Heart left ventricle (tissue), 16 donors: Measurements from ENCODE around the gene AXDND1. TPM values are rescaled to one million over a fixed set of nuclear protein-coding genes. Genes with fewer than 3 reads are reported as not detected.

Experiments used
- ATAC-seq, 4 donors: fragments of 200-7000 bp; cut with Tn5 transposase; one replicate each; pipeline ENCODE4 v1.9.1; 2020 to 2022; ENCODE audit warnings: moderate library complexity in 4 of 4, mild to moderate bottlenecking in 3 of 4, moderate number of reproducible peaks in 1 of 4
- DNase-seq, 5 donors: peaks; one replicate each; pipeline ENCODE4 v3.0.0-alpha.2; 2020
- H3K27ac ChIP-seq, 12 donors: fragments of 200-600 bp; sonication (generic) in 4 of 12; one replicate each; pipeline versions ENCODE4 v1.5.0 to v1.8.0; 2016 to 2022; ENCODE audit warnings: mild to moderate bottlenecking in 2 of 12
- H3K27me3 ChIP-seq, 9 donors: fragments of 200-600 bp; sonication (generic) in 2 of 9; one replicate each; pipeline versions ENCODE4 v1.5.1 to v1.8.0; 2016 to 2022; ENCODE audit warnings: mild to moderate bottlenecking in 3 of 9
- H3K36me3 ChIP-seq, 9 donors: fragments of 200-600 bp; sonication (generic) in 2 of 9; one replicate each; pipeline versions ENCODE4 v1.5.0 to v1.8.0; 2018 to 2022; ENCODE audit warnings: mild to moderate bottlenecking in 2 of 9
- H3K4me1 ChIP-seq, 12 donors: fragments of 200-600 bp; sonication (generic) in 4 of 12; one replicate each; pipeline versions ENCODE4 v1.5.0 to v1.8.0; 2016 to 2022; ENCODE audit warnings: mild to moderate bottlenecking in 3 of 12
- H3K4me3 ChIP-seq, 12 donors: fragments of 200-600 bp; sonication (generic) in 4 of 12; one replicate each; pipeline versions ENCODE4 v1.5.0 to v1.8.0; 2017 to 2022; ENCODE audit warnings: mild to moderate bottlenecking in 9 of 12, moderate library complexity in 4 of 12
- H3K9me3 ChIP-seq, 12 donors: fragments of 200-600 bp; sonication (generic) in 4 of 12; one replicate each; pipeline versions ENCODE4 v1.5.0 to v1.8.0; 2016 to 2022; ENCODE audit warnings: mild to moderate bottlenecking in 1 of 12
- POLR2A ChIP-seq, 2 donors: fragments of 450-650 bp; IDR thresholded peaks; one replicate each; pipeline ENCODE4 v1.6.1; 2017; ENCODE audit warnings: antibody characterized with exemption in 2 of 2, mild to moderate bottlenecking in 2 of 2, moderate library complexity in 2 of 2
- WGBS, 4 donors: extraction: QIAGEN DNeasy Blood & Tissue Kit in 2 of 4; methylation state at CpG; one replicate each; pipeline versions ENCODE4 v1.1.5 to v1.1.7; 2013 to 2018; 5-methylcytosine and 5-hydroxymethylcytosine counted together
- intact Hi-C, 10 donors: fragments of 100-400 bp; cut with DNase I; formaldehyde crosslinking; loops; one replicate each; pipeline versions ENCODE4 v1.11.1 to v1.14.2; 2022
- polyA plus RNA-seq, 2 donors: library from polyadenylated mRNA; stranded (reverse); fragments of 200-250 nt; gene quantifications; one replicate each; pipeline ENCODE4 v1.2.3, GENCODE V29; 2013
- total RNA-seq, 9 donors: library from RNA; depleted of rRNA in 2 of 9; stranded (reverse); fragments of >200 nt in 2 of 9; fragmentation: NEBNext Ultra II Directional in 3 of 9; extraction: Animal tissue kit (Norgen Biotek cat#: 25700) in 3 of 9; gene quantifications; one replicate each; pipeline versions ENCODE4 v1.1.0 to v1.2.4, GENCODE V29; 2016 to 2023
- TF ChIP-seq, protein P1 (sequence below), 12 donors: fragments of 200-600 bp; sonication (generic) in 4 of 12; IDR thresholded peaks; one replicate each; pipeline versions ENCODE4 v1.5.0 to v1.8.0; 2018 to 2022; ENCODE audit warnings: antibody characterized with exemption in 12 of 12, mild to moderate bottlenecking in 5 of 12
- donor health status: ischemic (EF 13 %, LVEDD 7.1; RV severe dilation, severe dysfunction).
- donor health status: healthy with polysubstance abuse.
- donor health status: DM: no; HTN: yes; CAD: no.
- donor health status: DM: no; HTN: no; CAD: no.
- donor health status: ischemic (EF 25% LVEDD 6.9; RV normal size, moderate dysfunction).
- donor health status: ischemic (EF 25% LVEDD 5.7; RV mildly dilated, moderate dysfunction).
- donor health status: healthy.
- donor health status: DM: yes; HTN: yes; CAD: no.
- donor health status: ischemic (EF 35%, LVEDD 5.7; RV mildly dilated, moderate dysfunction).
- donor health status: nonischemic (EF 11% LVEDD 7.7; RV severe dilation, severe dysfunction).
- donor health status: DM: yes; HTN: yes; CAD: no.
- donor health status: PGD.
- donor health status: ischemic (EF 29% LVEDD 5.4; RV normal size, mild dysfunction).
- donor health status: nonischemic (EF 23%, LVEDD 6.1; RV moderate dilation, normal function).

AXDND1 gene
- total and polyA plus RNA-seq, 11 donors: 0.08 to 0.16 TPM; not detected in 9

DNA sequence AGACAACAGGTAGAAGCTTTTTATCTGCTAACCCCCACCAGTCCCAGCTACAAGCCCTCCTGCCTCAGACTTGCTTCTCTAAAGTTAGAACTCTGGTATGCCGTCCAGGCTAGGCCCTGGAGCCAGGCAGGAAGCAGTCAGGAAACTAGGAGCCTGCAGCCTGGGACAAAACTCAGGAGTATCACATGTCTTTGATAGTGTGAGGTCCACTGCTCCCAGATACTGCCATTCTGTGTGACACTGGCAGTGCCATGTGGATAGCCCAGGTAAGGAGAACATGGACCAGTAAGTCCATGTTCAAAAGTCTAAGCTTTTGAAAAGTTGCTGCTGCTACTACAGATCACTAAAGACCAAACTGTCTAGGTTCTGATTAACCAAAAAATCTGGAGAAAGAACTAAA lies 164.6 kb downstream of the AXDND1 start:
- ATAC-seq (no peak), DNase-seq (no peak)
- H3K27ac ChIP-seq: no peak overlapping the region
- TF ChIP-seq, protein P1, sequence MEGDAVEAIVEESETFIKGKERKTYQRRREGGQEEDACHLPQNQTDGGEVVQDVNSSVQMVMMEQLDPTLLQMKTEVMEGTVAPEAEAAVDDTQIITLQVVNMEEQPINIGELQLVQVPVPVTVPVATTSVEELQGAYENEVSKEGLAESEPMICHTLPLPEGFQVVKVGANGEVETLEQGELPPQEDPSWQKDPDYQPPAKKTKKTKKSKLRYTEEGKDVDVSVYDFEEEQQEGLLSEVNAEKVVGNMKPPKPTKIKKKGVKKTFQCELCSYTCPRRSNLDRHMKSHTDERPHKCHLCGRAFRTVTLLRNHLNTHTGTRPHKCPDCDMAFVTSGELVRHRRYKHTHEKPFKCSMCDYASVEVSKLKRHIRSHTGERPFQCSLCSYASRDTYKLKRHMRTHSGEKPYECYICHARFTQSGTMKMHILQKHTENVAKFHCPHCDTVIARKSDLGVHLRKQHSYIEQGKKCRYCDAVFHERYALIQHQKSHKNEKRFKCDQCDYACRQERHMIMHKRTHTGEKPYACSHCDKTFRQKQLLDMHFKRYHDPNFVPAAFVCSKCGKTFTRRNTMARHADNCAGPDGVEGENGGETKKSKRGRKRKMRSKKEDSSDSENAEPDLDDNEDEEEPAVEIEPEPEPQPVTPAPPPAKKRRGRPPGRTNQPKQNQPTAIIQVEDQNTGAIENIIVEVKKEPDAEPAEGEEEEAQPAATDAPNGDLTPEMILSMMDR (IDR thresholded peaks at IDR 0.05): no peak
- TF ChIP-seq POLR2A (IDR thresholded peaks at IDR 0.05): no peak
- peaks cover 0 to 14% (median 0%) of the 10 kb centered on the region in 9 donors for H3K27me3 ChIP-seq
- 22 to 80% (median 38%) methylated on average over 1 of the region's 1 CpG for WGBS, 4 donors
- no peaks in the 10 kb centered on the region for H3K36me3 ChIP-seq
- H3K4me1 ChIP-seq: no peaks in the 10 kb centered on the region
- intact Hi-C loops: no loop called here
- H3K4me3 ChIP-seq: no peak overlapping the region
- H3K9me3 ChIP-seq: no peaks in the 10 kb centered on the region

- intact Hi-C loops: no loop called here
- Histone ChIP-seq H3K4me1 (no peaks in the 10 kb centered on the region), H3K27me3 (peaks cover 0 to 9% (median 0%) of the 10 kb centered on the region in 9 donors), H3K36me3 (no peaks in the 10 kb centered on the region), H3K9me3 (peaks cover 0 to 10% (median 0%) of the 10 kb centered on the region in 12 donors), H3K27ac (no peak overlapping the region), H3K4me3 (no peak overlapping the region)
- ATAC-seq: no peak
- TF ChIP-seq, protein P1 (IDR thresholded peaks at IDR 0.05): no peak
- no peak for TF ChIP-seq POLR2A (IDR thresholded peaks at IDR 0.05)
- WGBS, 4 donors: 61 to 64% (median 63%) methylated on average over 2 of the region's 2 CpGs
- no peak for DNase-seq
Observed at GRCh38 chr1:179541774-179542173, 176.0 kb downstream of the AXDND1 start.

GRCh38 chr1:179545321-179545720 lies 179.6 kb downstream of the AXDND1 start:
- 19 to 45% (median 31%) methylated on average over 3 of the region's 3 CpGs for WGBS, 4 donors
- no peak for ATAC-seq
- peaks cover 0 to 9% (median 0%) of the 10 kb centered on the region in 9 donors for H3K27me3 ChIP-seq
- no peak for DNase-seq
- intact Hi-C loops: no loop called here
- no peak for TF ChIP-seq POLR2A (IDR thresholded peaks at IDR 0.05)
- TF ChIP-seq, protein P1 (IDR thresholded peaks at IDR 0.05): no peak
- no peaks in the 10 kb centered on the region for H3K9me3 ChIP-seq
- no peak overlapping the region for H3K27ac ChIP-seq
- no peaks in the 10 kb centered on the region for H3K4me1 ChIP-seq
- no peak overlapping the region for H3K4me3 ChIP-seq
- H3K36me3 ChIP-seq: no peaks in the 10 kb centered on the region

DNA sequence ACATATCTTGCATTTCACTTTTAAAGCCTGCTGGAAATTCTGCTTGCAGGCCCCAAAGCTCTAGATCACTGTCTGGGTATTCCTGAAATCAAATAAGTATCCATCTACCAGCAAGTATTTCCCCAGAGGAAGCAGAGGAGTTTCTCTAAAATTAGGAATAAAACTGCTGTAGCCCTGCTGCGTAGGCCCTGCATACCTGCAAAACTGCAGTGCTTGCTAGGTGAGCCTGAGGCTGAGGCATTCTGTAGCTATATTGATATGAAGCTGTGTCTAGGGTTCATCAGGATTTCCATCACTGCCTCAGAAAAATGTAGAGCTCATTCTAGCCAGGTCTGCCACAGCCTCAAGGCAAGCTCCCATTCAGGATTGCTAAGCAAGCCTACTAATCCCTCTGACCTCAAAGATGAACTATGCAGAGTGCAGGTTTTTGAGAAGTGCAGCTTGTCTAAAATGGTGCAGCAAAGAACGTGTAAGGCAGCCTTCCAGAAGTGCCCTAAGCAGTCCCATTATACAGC lies 181.3 kb downstream of the AXDND1 start:
- intact Hi-C loops: no loop called here
- DNase-seq: no peak
- Histone ChIP-seq H3K9me3 (no peaks in the 10 kb centered on the region), H3K4me3 (no peak overlapping the region), H3K27me3 (peaks cover 0 to 2% (median 0%) of the 10 kb centered on the region in 9 donors), H3K4me1 (peaks cover 0 to 6% (median 0%) of the 10 kb centered on the region in 12 donors), H3K36me3 (no peaks in the 10 kb centered on the region), H3K27ac (no peak overlapping the region)
- WGBS, 4 donors: 67 to 92% (median 72%) methylated on average over 2 of the region's 2 CpGs
- no peak for ATAC-seq
- TF ChIP-seq POLR2A (IDR thresholded peaks at IDR 0.05): no peak
- TF ChIP-seq, protein P1 (IDR thresholded peaks at IDR 0.05): no peak
